ENCODE data around the gene NF2.
A peak's percentile ranks its signal among the peaks of the same experiment; 100 is the strongest.

The NF2 gene

DNA sequence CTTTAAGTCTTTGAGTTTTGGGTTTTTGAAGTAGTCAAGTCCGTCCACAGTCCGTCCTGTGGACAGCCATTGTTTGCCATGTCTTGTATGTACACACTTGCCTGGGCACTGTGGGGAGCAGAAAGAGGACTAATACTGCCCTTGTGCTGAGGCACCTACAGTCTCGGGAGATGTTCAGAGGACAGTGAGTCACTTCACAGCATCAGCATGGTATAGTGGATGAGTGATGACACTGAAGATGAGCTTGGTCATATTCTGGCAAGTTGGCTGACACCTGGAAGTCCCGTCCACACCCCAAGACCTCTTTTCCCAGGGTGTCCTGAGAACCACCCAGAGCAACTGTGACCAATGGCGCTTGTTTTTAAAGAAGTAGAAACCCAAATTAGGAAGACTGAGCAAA is 29.2 kb downstream of the NF2 start:
- Histone ChIP-seq H3K27me3 (ENCODE audit: control insufficient read depth in 1 of 2, insufficient read depth in 1 of 2, low read length in 2 of 2) (no peaks in the 10 kb centered on the region), H3K23ac (ENCODE audit: low read length in 2 of 2) (no peak overlapping the region), H3K9me3 (ENCODE audit: control insufficient read depth, low read length) (no peaks in the 10 kb centered on the region), H2AFZ (ENCODE audit: low read depth, low read length) (no peak overlapping the region), H2BK5ac (ENCODE audit: low read depth, low read length, poor library complexity, severe bottlenecking) (no peak overlapping the region), H3K14ac (ENCODE audit: low read length in 2 of 2) (no peak overlapping the region), H3K4me3 (ENCODE audit: insufficient read depth in 1 of 2, low read depth in 1 of 2, low read length in 2 of 2) (no peak overlapping the region), H3K9ac (ENCODE audit: low read length) (no peak overlapping the region), H3K36me3 (ENCODE audit: control insufficient read depth in 1 of 2, insufficient read depth in 2 of 2, low read depth in 1 of 2, low read length in 2 of 2) (peaks cover 7 to 15% of the 10 kb centered on the region in 2 experiments), H2BK12ac (ENCODE audit: low read length in 2 of 2) (no peak overlapping the region), H2AK5ac (ENCODE audit: low read length, severe bottlenecking) (peak overlapping the region; percentile 28), H3K4me1 (ENCODE audit: control insufficient read depth, insufficient read depth, low read depth, low read length) (peaks cover 18% of the 10 kb centered on the region), H4K8ac (ENCODE audit: low read length) (no peak overlapping the region), H2BK15ac (ENCODE audit: low read depth, poor library complexity, severe bottlenecking) (no peak overlapping the region), H3K79me1 (replicated peaks; ENCODE audit: low read length, poor library complexity, severe bottlenecking) (peaks cover 1% of the 10 kb centered on the region), H3K18ac (ENCODE audit: low read depth in 1 of 2, low read length in 2 of 2) (no peak overlapping the region), H4K91ac (ENCODE audit: low read length) (peak overlapping the region; percentile 0), H3K4ac (ENCODE audit: low read depth in 1 of 2, low read length in 2 of 2) (no peak overlapping the region), H2BK120ac (ENCODE audit: low read depth, low read length) (no peak overlapping the region), H3K4me2 (ENCODE audit: low read length, poor library complexity, severe bottlenecking) (no peak overlapping the region), H3K27ac (ENCODE audit: low read length, poor library complexity, severe bottlenecking) (no peak overlapping the region)
- DNase-seq = no peak
- WGBS = 97% methylated on average over 5 of the region's 5 CpGs

DNA sequence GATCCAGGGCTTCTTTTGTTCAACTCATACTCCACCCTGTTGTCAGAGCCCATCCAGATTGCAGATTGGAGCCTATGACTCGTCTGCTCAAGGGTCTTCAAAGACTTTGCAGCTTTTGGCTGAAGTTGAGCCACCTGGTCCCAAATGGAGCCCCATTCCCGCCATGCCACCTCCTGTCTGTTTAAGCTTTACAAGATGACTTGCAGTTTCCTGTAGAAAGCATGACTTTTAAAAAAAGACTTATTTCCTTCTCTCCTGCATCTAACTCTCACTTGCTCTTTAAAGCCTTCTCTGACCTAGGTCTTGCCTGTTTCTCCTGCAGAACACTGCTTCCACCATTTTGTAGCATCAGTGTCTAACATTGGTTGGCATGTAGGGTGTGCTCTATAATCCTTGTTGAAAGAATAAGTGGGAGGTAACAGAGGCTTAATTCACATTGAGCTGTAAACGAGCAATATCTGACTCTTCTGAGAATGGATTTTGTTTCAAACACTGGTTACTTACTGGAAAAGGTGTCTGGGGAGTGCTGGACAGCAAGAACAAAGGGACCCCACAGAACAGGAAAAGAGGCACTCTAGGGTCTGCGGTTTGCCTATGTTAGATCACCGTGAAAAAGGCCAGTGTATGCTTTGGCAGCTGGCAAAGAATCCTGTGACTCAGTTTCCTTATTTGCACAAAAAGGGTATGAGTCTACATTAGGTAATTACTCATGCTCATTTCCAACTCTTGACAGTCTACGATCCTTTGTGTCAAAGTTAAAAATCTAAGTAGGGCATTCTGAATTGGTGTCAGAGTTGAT is 30.3 kb downstream of the NF2 start:
- Histone ChIP-seq H3K14ac (ENCODE audit: low read length in 2 of 2) (no peak overlapping the region), H3K27ac (ENCODE audit: low read length, poor library complexity, severe bottlenecking) (peak overlapping the region; percentile 55), H3K4me1 (ENCODE audit: control insufficient read depth, insufficient read depth, low read depth, low read length) (peaks cover 20% of the 10 kb centered on the region), H2BK15ac (ENCODE audit: low read depth, poor library complexity, severe bottlenecking) (no peak overlapping the region), H3K9me3 (ENCODE audit: control insufficient read depth, low read length) (no peaks in the 10 kb centered on the region), H2BK5ac (ENCODE audit: low read depth, low read length, poor library complexity, severe bottlenecking) (no peak overlapping the region), H2BK12ac (ENCODE audit: low read length in 2 of 2) (no peak overlapping the region), H3K9ac (ENCODE audit: low read length) (no peak overlapping the region), H3K36me3 (ENCODE audit: control insufficient read depth in 1 of 2, insufficient read depth in 2 of 2, low read depth in 1 of 2, low read length in 2 of 2) (peaks cover 7 to 21% of the 10 kb centered on the region in 2 experiments), H3K4ac (ENCODE audit: low read depth in 1 of 2, low read length in 2 of 2) (no peak overlapping the region), H3K23ac (ENCODE audit: low read length in 2 of 2) (no peak overlapping the region), H2AK5ac (ENCODE audit: low read length, severe bottlenecking) (peak overlapping the region; percentile 29), H2AFZ (ENCODE audit: low read depth, low read length) (no peak overlapping the region), H3K4me3 (ENCODE audit: insufficient read depth in 1 of 2, low read depth in 1 of 2, low read length in 2 of 2) (no peak overlapping the region), H3K18ac (ENCODE audit: low read depth in 1 of 2, low read length in 2 of 2) (no peak overlapping the region), H3K4me2 (ENCODE audit: low read length, poor library complexity, severe bottlenecking) (no peak overlapping the region), H3K79me1 (replicated peaks; ENCODE audit: low read length, poor library complexity, severe bottlenecking) (peaks cover 1% of the 10 kb centered on the region), H4K91ac (ENCODE audit: low read length) (no peak overlapping the region), H4K8ac (ENCODE audit: low read length) (no peak overlapping the region), H3K27me3 (ENCODE audit: control insufficient read depth in 1 of 2, insufficient read depth in 1 of 2, low read length in 2 of 2) (no peaks in the 10 kb centered on the region), H2BK120ac (ENCODE audit: low read depth, low read length) (no peak overlapping the region)
- WGBS = 82% methylated on average over 6 of the region's 6 CpGs
- no peak for DNase-seq

- Histone ChIP-seq H3K14ac (ENCODE audit: low read length in 2 of 2) (no peak overlapping the region), H2BK12ac (ENCODE audit: low read length in 2 of 2) (no peak overlapping the region)
- no peak for DNase-seq
Observed at GRCh38 chr22:29634847-29635246, 31.4 kb downstream of the NF2 start.

DNA sequence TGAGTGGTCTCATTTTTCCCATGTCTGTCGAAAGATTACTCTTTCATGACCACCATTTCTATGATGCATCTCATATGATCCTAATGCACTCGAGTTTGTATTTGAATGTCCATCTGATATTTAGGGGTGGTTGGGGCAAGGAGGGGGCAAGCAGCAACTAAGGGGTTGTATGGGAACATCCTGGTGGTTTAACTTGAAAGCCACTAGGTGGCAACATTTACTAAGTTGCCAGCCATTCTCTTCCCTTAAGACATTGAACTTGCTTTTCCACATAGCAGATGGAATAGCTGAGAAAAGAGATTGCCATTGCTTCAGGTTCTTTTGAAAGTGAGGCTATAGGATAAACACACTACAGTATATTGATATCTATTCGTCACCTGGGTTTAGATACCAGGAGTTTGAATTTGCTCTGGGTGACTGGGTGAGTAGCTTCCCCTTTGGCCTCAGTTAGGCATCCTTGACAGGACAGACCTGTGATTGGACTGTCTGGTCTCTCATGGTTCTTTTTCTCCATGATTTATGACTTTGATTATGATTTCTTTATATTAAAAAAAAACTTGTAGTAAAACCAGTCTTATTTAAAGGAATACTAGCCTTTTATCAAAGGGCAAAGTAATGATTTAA is 32.4 kb downstream of the NF2 start:
- H3K4me1 ChIP-seq (ENCODE audit: control insufficient read depth, insufficient read depth, low read depth, low read length) = peaks cover 13% of the 10 kb centered on the region
- no peak overlapping the region for H3K4ac ChIP-seq (ENCODE audit: low read depth in 1 of 2, low read length in 2 of 2)
- H2BK5ac ChIP-seq (ENCODE audit: low read depth, low read length, poor library complexity, severe bottlenecking) = no peak overlapping the region
- H3K36me3 ChIP-seq (ENCODE audit: control insufficient read depth in 1 of 2, insufficient read depth in 2 of 2, low read depth in 1 of 2, low read length in 2 of 2) = peaks cover 7 to 33% of the 10 kb centered on the region in 2 experiments
- H2BK12ac ChIP-seq (ENCODE audit: low read length in 2 of 2) = no peak overlapping the region
- H3K27me3 ChIP-seq (ENCODE audit: control insufficient read depth in 1 of 2, insufficient read depth in 1 of 2, low read length in 2 of 2) = no peaks in the 10 kb centered on the region
- no peak overlapping the region for H2AFZ ChIP-seq (ENCODE audit: low read depth, low read length)
- H3K4me3 ChIP-seq (ENCODE audit: insufficient read depth in 1 of 2, low read depth in 1 of 2, low read length in 2 of 2) = no peak overlapping the region
- H2BK120ac ChIP-seq (ENCODE audit: low read depth, low read length) = no peak overlapping the region
- H3K14ac ChIP-seq (ENCODE audit: low read length in 2 of 2) = no peak overlapping the region
- peak; percentile 77 for DNase-seq
- H3K23ac ChIP-seq (ENCODE audit: low read length in 2 of 2) = no peak overlapping the region
- peak overlapping the region; percentile 94 for H3K27ac ChIP-seq (ENCODE audit: low read length, poor library complexity, severe bottlenecking)
- H3K9ac ChIP-seq (ENCODE audit: low read length) = no peak overlapping the region
- no peak overlapping the region for H3K4me2 ChIP-seq (ENCODE audit: low read length, poor library complexity, severe bottlenecking)
- H3K18ac ChIP-seq (ENCODE audit: low read depth in 1 of 2, low read length in 2 of 2) = no peak overlapping the region
- no peak overlapping the region for H4K8ac ChIP-seq (ENCODE audit: low read length)
- no peaks in the 10 kb centered on the region for H3K9me3 ChIP-seq (ENCODE audit: control insufficient read depth, low read length)
- peak overlapping the region; percentile 88 for H2AK5ac ChIP-seq (ENCODE audit: low read length, severe bottlenecking)
- WGBS = 17% methylated on average over 1 of the region's 3 CpGs
- peaks cover 2% of the 10 kb centered on the region for H3K79me1 ChIP-seq (replicated peaks; ENCODE audit: low read length, poor library complexity, severe bottlenecking)
- H2BK15ac ChIP-seq (ENCODE audit: low read depth, poor library complexity, severe bottlenecking) = no peak overlapping the region
- H4K91ac ChIP-seq (ENCODE audit: low read length) = no peak overlapping the region

More at GRCh38 chr22:29634847-29635246, 31.4 kb downstream of the NF2 start:
- no peak overlapping the region for H3K18ac ChIP-seq (ENCODE audit: low read depth in 1 of 2, low read length in 2 of 2)
- H3K4ac ChIP-seq (ENCODE audit: low read depth in 1 of 2, low read length in 2 of 2) = no peak overlapping the region
- H3K79me1 ChIP-seq (replicated peaks; ENCODE audit: low read length, poor library complexity, severe bottlenecking) = no peaks in the 10 kb centered on the region
- 94% methylated on average over 2 of the region's 2 CpGs for WGBS
- H3K9ac ChIP-seq (ENCODE audit: low read length) = peak overlapping the region; percentile 14
- no peak overlapping the region for H3K4me3 ChIP-seq (ENCODE audit: insufficient read depth in 1 of 2, low read depth in 1 of 2, low read length in 2 of 2)
- no peak overlapping the region for H3K23ac ChIP-seq (ENCODE audit: low read length in 2 of 2)
- peak overlapping the region; percentile 15 for H3K27ac ChIP-seq (ENCODE audit: low read length, poor library complexity, severe bottlenecking)
- no peak overlapping the region for H2BK5ac ChIP-seq (ENCODE audit: low read depth, low read length, poor library complexity, severe bottlenecking)
- H4K8ac ChIP-seq (ENCODE audit: low read length) = no peak overlapping the region
- H3K27me3 ChIP-seq (ENCODE audit: control insufficient read depth in 1 of 2, insufficient read depth in 1 of 2, low read length in 2 of 2) = no peaks in the 10 kb centered on the region
- peaks cover 7 to 28% of the 10 kb centered on the region in 2 experiments for H3K36me3 ChIP-seq (ENCODE audit: control insufficient read depth in 1 of 2, insufficient read depth in 2 of 2, low read depth in 1 of 2, low read length in 2 of 2)
- peak overlapping the region; percentile 40 for H2AK5ac ChIP-seq (ENCODE audit: low read length, severe bottlenecking)
- no peak overlapping the region for H2AFZ ChIP-seq (ENCODE audit: low read depth, low read length)
- H2BK15ac ChIP-seq (ENCODE audit: low read depth, poor library complexity, severe bottlenecking) = no peak overlapping the region
- H4K91ac ChIP-seq (ENCODE audit: low read length) = no peak overlapping the region
- peaks cover 18% of the 10 kb centered on the region for H3K4me1 ChIP-seq (ENCODE audit: control insufficient read depth, insufficient read depth, low read depth, low read length)
- no peak overlapping the region for H2BK120ac ChIP-seq (ENCODE audit: low read depth, low read length)
- no peak overlapping the region for H3K4me2 ChIP-seq (ENCODE audit: low read length, poor library complexity, severe bottlenecking)
- H3K9me3 ChIP-seq (ENCODE audit: control insufficient read depth, low read length) = no peaks in the 10 kb centered on the region

Data from mesenchymal stem cell (in vitro differentiated cells and primary cell).